Adipocyte (in vitro differentiated cells): ENCODE results near the gene WDR49.

Experiments used
- DNase-seq: peaks from one replicate; pipeline ENCODE4 v3.0.0-alpha.2; 2015; ENCODE audit warnings: low read depth
- H3K27me3 ChIP-seq: replicated peaks from 2 replicates; pipeline ENCODE4 v1.7.0; 2013; ENCODE audit warnings: mild to moderate bottlenecking, low read length, moderate library complexity; ENCODE audit not compliant: control insufficient read depth, insufficient read depth
- H3K36me3 ChIP-seq: 2 replicates; pipeline ENCODE4 v1.7.0; 2013; ENCODE audit warnings: low read length, mild to moderate bottlenecking, moderate library complexity; ENCODE audit not compliant: control insufficient read depth, insufficient read depth, severe bottlenecking
- H3K4me1 ChIP-seq: 2 replicates; pipeline ENCODE4 v1.7.0; 2013; ENCODE audit warnings: mild to moderate bottlenecking, low read length, moderate library complexity; ENCODE audit not compliant: control insufficient read depth, insufficient read depth
- H3K4me3 ChIP-seq: 2 replicates; pipeline ENCODE4 v1.7.0; 2013; ENCODE audit warnings: mild to moderate bottlenecking, low read length, moderate library complexity
- H3K9ac ChIP-seq: 2 replicates; pipeline ENCODE4 v1.7.0; 2013; ENCODE audit warnings: mild to moderate bottlenecking, low read length, moderate library complexity
- H3K9me3 ChIP-seq: 2 replicates; pipeline ENCODE4 v1.7.0; 2013; ENCODE audit warnings: mild to moderate bottlenecking, low read length, moderate library complexity; ENCODE audit not compliant: control insufficient read depth

WDR49 gene

GRCh38 chr3:167451282-167451681, 202.5 kb downstream of the WDR49 start:
- H3K4me3 ChIP-seq: no peak overlapping the region
- no peaks in the 10 kb centered on the region for H3K36me3 ChIP-seq
- no peaks in the 10 kb centered on the region for H3K9me3 ChIP-seq
- no peaks in the 10 kb centered on the region for H3K27me3 ChIP-seq
- H3K4me1 ChIP-seq: no peaks in the 10 kb centered on the region
- H3K9ac ChIP-seq: no peak overlapping the region
- DNase-seq: no peak

GRCh38 chr3:167450675-167451074, 203.1 kb downstream of the WDR49 start:
- no peak for DNase-seq
- no peaks in the 10 kb centered on the region for H3K27me3 ChIP-seq
- no peaks in the 10 kb centered on the region for H3K36me3 ChIP-seq
- H3K9me3 ChIP-seq: no peaks in the 10 kb centered on the region
- no peak overlapping the region for H3K9ac ChIP-seq
- H3K4me3 ChIP-seq: no peak overlapping the region
- H3K4me1 ChIP-seq: no peaks in the 10 kb centered on the region

- H3K36me3 ChIP-seq: no peaks in the 10 kb centered on the region
- no peaks in the 10 kb centered on the region for H3K4me1 ChIP-seq
- no peak overlapping the region for H3K9ac ChIP-seq
- DNase-seq: no peak
- no peak overlapping the region for H3K4me3 ChIP-seq
- H3K27me3 ChIP-seq: no peaks in the 10 kb centered on the region
- no peaks in the 10 kb centered on the region for H3K9me3 ChIP-seq
These were observed 203.5 kb downstream of the WDR49 start for GRCh38 chr3:167450195-167450594.

GRCh38 chr3:167445491-167445890, 208.3 kb downstream of the WDR49 start:
- no peaks in the 10 kb centered on the region for H3K9me3 ChIP-seq
- no peaks in the 10 kb centered on the region for H3K4me1 ChIP-seq
- H3K27me3 ChIP-seq: no peaks in the 10 kb centered on the region
- no peak overlapping the region for H3K9ac ChIP-seq
- no peak overlapping the region for H3K4me3 ChIP-seq
- no peaks in the 10 kb centered on the region for H3K36me3 ChIP-seq
- DNase-seq: no peak

- Histone ChIP-seq H3K4me3 (no peak overlapping the region), H3K27me3 (no peaks in the 10 kb centered on the region), H3K4me1 (no peaks in the 10 kb centered on the region), H3K9me3 (peaks cover 6% of the 10 kb centered on the region), H3K9ac (no peak overlapping the region), H3K36me3 (no peaks in the 10 kb centered on the region)
- DNase-seq: no peak
These were observed 212.5 kb downstream of the WDR49 start for GRCh38 chr3:167441256-167441655.

GRCh38 chr3:167437428-167438139, 216.2 kb downstream of the WDR49 start:
- Histone ChIP-seq H3K27me3 (no peaks in the 10 kb centered on the region), H3K9me3 (peaks cover 6% of the 10 kb centered on the region), H3K4me1 (no peaks in the 10 kb centered on the region), H3K4me3 (no peak overlapping the region), H3K36me3 (no peaks in the 10 kb centered on the region), H3K9ac (no peak overlapping the region)
- no peak for DNase-seq
